ENCODE data around the gene ATP6V1B1. TPM values are rescaled to one million over a fixed set of nuclear protein-coding genes. Genes with fewer than 3 reads are reported as not detected.

Gene ATP6V1B1
- total and polyA plus RNA-seq, 2 of the 13 experiments (the other 11 are each of a cell fraction or from before 2014, with no cell fraction given), result 0.58 to 1.6 TPM

- TF ChIP-seq ZMAT5 (CRISPR knock-in tag; IDR thresholded peaks at IDR 0.05; ENCODE audit: borderline replicate concordance, low read depth), result no peak
- no peak for TF ChIP-seq ARNT (IDR thresholded peaks at IDR 0.05)
- no peak for TF ChIP-seq SALL1 (CRISPR knock-in tag; IDR thresholded peaks at IDR 0.05)
- TF ChIP-seq, protein P1, sequence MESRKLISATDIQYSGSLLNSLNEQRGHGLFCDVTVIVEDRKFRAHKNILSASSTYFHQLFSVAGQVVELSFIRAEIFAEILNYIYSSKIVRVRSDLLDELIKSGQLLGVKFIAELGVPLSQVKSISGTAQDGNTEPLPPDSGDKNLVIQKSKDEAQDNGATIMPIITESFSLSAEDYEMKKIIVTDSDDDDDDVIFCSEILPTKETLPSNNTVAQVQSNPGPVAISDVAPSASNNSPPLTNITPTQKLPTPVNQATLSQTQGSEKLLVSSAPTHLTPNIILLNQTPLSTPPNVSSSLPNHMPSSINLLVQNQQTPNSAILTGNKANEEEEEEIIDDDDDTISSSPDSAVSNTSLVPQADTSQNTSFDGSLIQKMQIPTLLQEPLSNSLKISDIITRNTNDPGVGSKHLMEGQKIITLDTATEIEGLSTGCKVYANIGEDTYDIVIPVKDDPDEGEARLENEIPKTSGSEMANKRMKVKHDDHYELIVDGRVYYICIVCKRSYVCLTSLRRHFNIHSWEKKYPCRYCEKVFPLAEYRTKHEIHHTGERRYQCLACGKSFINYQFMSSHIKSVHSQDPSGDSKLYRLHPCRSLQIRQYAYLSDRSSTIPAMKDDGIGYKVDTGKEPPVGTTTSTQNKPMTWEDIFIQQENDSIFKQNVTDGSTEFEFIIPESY (CRISPR knock-in tag; IDR thresholded peaks at IDR 0.05), result peak; percentile 95
- TF ChIP-seq, protein P2, sequence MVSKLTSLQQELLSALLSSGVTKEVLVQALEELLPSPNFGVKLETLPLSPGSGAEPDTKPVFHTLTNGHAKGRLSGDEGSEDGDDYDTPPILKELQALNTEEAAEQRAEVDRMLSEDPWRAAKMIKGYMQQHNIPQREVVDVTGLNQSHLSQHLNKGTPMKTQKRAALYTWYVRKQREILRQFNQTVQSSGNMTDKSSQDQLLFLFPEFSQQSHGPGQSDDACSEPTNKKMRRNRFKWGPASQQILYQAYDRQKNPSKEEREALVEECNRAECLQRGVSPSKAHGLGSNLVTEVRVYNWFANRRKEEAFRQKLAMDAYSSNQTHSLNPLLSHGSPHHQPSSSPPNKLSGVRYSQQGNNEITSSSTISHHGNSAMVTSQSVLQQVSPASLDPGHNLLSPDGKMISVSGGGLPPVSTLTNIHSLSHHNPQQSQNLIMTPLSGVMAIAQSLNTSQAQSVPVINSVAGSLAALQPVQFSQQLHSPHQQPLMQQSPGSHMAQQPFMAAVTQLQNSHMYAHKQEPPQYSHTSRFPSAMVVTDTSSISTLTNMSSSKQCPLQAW (CRISPR knock-in tag; IDR thresholded peaks at IDR 0.05), result peak; percentile 17; the same call in 1 of the 2 replicates
- TF ChIP-seq, protein P3, sequence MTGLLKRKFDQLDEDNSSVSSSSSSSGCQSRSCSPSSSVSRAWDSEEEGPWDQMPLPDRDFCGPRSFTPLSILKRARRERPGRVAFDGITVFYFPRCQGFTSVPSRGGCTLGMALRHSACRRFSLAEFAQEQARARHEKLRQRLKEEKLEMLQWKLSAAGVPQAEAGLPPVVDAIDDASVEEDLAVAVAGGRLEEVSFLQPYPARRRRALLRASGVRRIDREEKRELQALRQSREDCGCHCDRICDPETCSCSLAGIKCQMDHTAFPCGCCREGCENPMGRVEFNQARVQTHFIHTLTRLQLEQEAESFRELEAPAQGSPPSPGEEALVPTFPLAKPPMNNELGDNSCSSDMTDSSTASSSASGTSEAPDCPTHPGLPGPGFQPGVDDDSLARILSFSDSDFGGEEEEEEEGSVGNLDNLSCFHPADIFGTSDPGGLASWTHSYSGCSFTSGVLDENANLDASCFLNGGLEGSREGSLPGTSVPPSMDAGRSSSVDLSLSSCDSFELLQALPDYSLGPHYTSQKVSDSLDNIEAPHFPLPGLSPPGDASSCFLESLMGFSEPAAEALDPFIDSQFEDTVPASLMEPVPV (CRISPR knock-in tag; IDR thresholded peaks at IDR 0.05), result peak; percentile 5; the same call in 1 of the 2 replicates
- TF ChIP-seq, protein P4, sequence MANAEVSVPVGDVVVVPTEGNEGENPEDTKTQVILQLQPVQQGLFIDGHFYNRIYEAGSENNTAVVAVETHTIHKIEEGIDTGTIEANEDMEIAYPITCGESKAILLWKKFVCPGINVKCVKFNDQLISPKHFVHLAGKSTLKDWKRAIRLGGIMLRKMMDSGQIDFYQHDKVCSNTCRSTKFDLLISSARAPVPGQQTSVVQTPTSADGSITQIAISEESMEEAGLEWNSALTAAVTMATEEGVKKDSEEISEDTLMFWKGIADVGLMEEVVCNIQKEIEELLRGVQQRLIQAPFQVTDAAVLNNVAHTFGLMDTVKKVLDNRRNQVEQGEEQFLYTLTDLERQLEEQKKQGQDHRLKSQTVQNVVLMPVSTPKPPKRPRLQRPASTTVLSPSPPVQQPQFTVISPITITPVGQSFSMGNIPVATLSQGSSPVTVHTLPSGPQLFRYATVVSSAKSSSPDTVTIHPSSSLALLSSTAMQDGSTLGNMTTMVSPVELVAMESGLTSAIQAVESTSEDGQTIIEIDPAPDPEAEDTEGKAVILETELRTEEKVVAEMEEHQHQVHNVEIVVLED (CRISPR knock-in tag; IDR thresholded peaks at IDR 0.05; ENCODE audit: borderline replicate concordance), result no peak
- TF ChIP-seq CC2D1A (CRISPR knock-in tag; IDR thresholded peaks at IDR 0.05), result no peak
- TF ChIP-seq ATF7 (IDR thresholded peaks at IDR 0.05), result no peak
- no peak for TF ChIP-seq ATF7 (CRISPR knock-in tag; IDR thresholded peaks at IDR 0.05)
- peak; percentile 33; the same call in 1 of the 2 replicates for TF ChIP-seq MAX (IDR thresholded peaks at IDR 0.05)
- TF ChIP-seq ZNF552 (CRISPR knock-in tag; IDR thresholded peaks at IDR 0.05; ENCODE audit: borderline replicate concordance), result no peak
- no peak for TF ChIP-seq HMG20B (CRISPR knock-in tag; conservative IDR thresholded peaks at IDR 0.05)
- TF ChIP-seq GATA4 (IDR thresholded peaks at IDR 0.05; ENCODE audit: borderline replicate concordance, low read depth), result no peak
- TF ChIP-seq, protein P5, sequence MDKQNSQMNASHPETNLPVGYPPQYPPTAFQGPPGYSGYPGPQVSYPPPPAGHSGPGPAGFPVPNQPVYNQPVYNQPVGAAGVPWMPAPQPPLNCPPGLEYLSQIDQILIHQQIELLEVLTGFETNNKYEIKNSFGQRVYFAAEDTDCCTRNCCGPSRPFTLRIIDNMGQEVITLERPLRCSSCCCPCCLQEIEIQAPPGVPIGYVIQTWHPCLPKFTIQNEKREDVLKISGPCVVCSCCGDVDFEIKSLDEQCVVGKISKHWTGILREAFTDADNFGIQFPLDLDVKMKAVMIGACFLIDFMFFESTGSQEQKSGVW (CRISPR knock-in tag; IDR thresholded peaks at IDR 0.05; ENCODE audit: borderline replicate concordance), result no peak
- no peak for TF ChIP-seq ZHX1 (CRISPR knock-in tag; IDR thresholded peaks at IDR 0.05; ENCODE audit: low read depth)
- no peak for TF ChIP-seq HDAC2 (CRISPR knock-in tag; IDR thresholded peaks at IDR 0.05)
These were observed 29.1 kb downstream of the ATP6V1B1 start (continued) for GRCh38 chr2:70964596-70965386.

All from HepG2 (cell line).